Neutrophil (primary cell): ENCODE measurements around the gene SSC5D.
"Not testable (repeated sequence)": the region's sequence is repeated elsewhere in the genome, so short reads cannot be mapped to it uniquely, and the experiment has no call there.

Experiments
- H3K27ac ChIP-seq: fragments of 200-600 bp; sonication (generic); 2 replicates; pipeline ENCODE4 v1.5.1; 2016; ENCODE audit warnings: mild to moderate bottlenecking, moderate library complexity
- H3K27me3 ChIP-seq: fragments of 200-600 bp; sonication (generic); 2 replicates; pipeline ENCODE4 v1.6.0; 2016; ENCODE audit warnings: mild to moderate bottlenecking
- H3K36me3 ChIP-seq: fragments of 200-600 bp; sonication (generic); 2 replicates; pipeline ENCODE4 v1.5.1; 2017
- H3K4me1 ChIP-seq, 2 experiments: fragments of 200-600 bp in 1 of 2; sonication (generic) in 1 of 2; 1 replicate in 1 of 2; 2 replicates in 1 of 2; pipeline versions ENCODE4 v1.5.1 to v1.6.1; 2013 to 2016; ENCODE audit warnings: low read depth in 1 of 2, low read length in 1 of 2, mild to moderate bottlenecking in 1 of 2, moderate library complexity in 1 of 2; ENCODE audit not compliant: control insufficient read depth in 1 of 2, insufficient read depth in 1 of 2
- H3K4me3 ChIP-seq, 2 experiments: fragments of 200-600 bp in 1 of 2; sonication (generic) in 1 of 2; 1 replicate in 1 of 2; 2 replicates in 1 of 2; pipeline ENCODE4 v1.5.1; 2013 to 2016; ENCODE audit warnings: low read depth in 1 of 2, low read length in 1 of 2, mild to moderate bottlenecking in 1 of 2, moderate library complexity in 1 of 2
- H3K9me3 ChIP-seq: fragments of 200-600 bp; sonication (generic); 2 replicates; pipeline ENCODE4 v1.5.1; 2016
- CTCF ChIP-seq: fragments of 200-600 bp; sonication (generic); IDR thresholded peaks from 2 replicates; pipeline ENCODE4 v1.5.1; 2016; ENCODE audit warnings: antibody characterized with exemption

The SSC5D gene

DNA sequence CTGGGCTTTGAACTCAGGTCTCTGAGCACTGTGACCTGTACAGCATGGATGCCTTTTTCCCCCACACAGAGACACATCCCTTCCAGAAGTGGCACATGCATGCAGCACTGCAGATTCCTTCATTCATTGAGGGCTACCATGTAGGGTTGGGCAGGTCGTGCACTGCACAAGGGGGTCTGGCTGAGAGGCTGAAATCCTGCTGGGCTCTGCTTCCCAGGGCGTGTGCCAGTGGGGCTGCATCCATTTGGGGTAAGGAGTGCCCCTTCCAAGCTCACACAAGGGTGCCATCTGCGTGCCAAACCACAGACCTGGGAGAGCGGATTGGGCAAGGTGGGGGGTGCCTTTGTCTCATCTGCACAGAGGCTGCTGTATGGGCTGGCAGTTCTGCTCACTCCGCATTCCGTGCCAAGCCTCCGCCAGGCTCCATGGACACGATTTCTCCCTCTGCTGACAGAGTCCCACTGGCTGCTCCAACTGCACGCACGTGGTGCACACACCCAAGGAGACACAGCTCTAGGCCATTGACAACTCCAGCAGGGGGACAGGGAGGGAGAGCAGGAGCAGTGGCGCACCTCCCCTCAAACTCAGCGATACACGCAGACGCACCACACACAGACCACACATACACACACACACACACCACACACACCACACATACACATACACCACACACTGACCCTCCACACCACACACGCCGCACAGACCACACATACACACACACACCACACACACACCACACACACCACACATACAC, 40.6 kb upstream of the SSC5D start:
- Histone ChIP-seq H3K27me3 (peaks cover 94% of the 10 kb centered on the region), H3K4me1 (no peaks in the 10 kb centered on the region), H3K36me3 (no peaks in the 10 kb centered on the region), H3K27ac (no peak overlapping the region), H3K4me3 (no peak overlapping the region), H3K9me3 (no peaks in the 10 kb centered on the region)
- no peak for TF ChIP-seq CTCF

- not testable (repeated sequence) for H3K4me3 ChIP-seq, H3K9me3 ChIP-seq, H3K27ac ChIP-seq, H3K36me3 ChIP-seq, H3K4me1 ChIP-seq
- peaks cover 94% of the 10 kb centered on the region for H3K27me3 ChIP-seq
These were observed 40.1 kb upstream of the SSC5D start for GRCh38 chr19:55448175-55448490.

- Histone ChIP-seq H3K4me1 (no peaks in the 10 kb centered on the region), H3K27ac (no peak overlapping the region), H3K27me3 (peaks cover 93% of the 10 kb centered on the region), H3K36me3 (no peaks in the 10 kb centered on the region), H3K4me3 (no peak overlapping the region), H3K9me3 (no peaks in the 10 kb centered on the region)
- TF ChIP-seq CTCF: no peak
These were observed 38.8 kb upstream of the SSC5D start for GRCh38 chr19:55449469-55449868.

DNA sequence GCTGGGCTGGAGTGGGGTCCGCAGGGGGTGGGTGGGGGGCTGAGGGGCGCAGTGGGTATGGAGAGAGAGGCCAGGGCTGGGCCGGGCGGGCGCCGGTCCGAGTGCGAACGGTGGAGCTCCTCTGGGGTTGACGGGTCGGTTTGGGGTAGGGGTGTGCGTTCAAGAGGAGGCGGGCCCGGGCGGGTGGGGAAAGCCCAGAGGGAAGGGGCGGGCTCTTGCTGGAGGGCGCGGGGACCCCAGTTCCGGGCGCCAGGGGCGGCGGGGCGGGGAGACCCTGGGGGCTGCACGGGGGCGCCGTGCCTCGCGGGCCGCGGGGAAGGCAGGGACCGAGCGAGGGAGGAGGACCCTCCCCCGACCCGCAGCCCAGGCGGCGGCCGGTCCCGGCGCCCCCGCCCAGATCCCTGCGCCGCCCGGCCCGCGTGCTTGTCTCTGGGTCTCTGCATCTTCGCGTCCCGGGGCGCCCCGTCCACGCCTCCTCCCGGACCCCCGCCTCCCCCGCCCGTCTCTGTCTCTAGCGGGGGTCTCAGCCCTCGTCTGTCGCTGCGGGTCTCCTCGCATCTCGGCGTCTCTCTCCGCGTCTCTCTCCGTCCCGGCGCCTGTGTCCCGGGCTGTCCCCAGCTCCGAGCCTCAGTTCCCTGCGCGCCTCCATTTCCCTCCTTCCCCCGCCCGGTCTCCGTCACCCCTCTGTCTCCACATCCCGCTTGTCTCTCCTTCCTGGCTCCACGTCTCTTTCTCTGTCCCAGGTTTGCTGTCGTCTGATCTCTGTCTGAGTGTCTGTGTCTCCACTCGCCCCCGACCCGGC, 36.9 kb upstream of the SSC5D start:
- no peak for TF ChIP-seq CTCF
- Histone ChIP-seq H3K27me3 (peaks cover 75% of the 10 kb centered on the region), H3K4me3 (no peak overlapping the region), H3K36me3 (no peaks in the 10 kb centered on the region), H3K9me3 (no peaks in the 10 kb centered on the region), H3K4me1 (no peaks in the 10 kb centered on the region), H3K27ac (no peak overlapping the region)

DNA sequence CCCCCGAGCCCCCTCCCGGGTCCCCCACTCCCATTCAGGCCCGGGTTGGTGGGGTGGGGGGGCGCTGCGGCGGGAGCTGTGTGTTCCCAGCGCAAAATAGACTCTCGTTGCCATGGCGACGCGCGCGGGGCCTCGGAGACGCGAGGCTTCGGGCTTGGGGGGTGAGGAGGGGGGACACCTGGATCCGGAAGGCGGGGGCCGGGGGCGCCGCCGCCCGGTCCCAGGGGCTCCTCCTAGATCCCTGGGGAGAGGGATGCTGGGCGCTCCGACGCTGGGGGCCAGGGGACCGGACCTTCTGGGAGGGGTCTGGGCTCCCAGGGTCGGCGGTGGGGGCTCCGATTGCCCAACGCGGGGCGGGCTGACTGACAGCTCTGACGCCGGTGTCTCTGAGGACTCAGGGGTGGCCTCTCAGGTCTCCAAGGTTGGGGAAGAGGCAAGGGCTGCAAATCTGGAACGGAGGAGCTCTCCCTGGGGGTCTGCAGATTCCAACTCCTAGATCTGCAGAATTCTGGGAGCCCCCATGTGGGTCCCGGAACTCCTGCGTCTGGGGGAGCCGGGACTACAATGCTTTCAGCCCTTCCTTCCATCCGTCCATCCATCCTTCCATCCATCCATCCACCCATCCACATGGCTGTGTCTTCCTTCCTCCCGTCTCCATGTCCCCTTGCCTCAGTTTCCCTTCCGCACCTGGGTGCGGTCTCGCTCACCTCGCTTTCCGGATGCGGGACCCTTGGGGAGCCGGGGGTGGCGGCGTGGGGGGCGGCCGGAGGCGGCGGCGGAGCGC, 36.1 kb upstream of the SSC5D start:
- Histone ChIP-seq H3K4me3 (no peak overlapping the region), H3K9me3 (no peaks in the 10 kb centered on the region), H3K4me1 (no peaks in the 10 kb centered on the region), H3K27me3 (peaks cover 67% of the 10 kb centered on the region), H3K36me3 (no peaks in the 10 kb centered on the region), H3K27ac (no peak overlapping the region)
- TF ChIP-seq CTCF: no peak
